Measurements from ENCODE around the gene ZBTB8A. TPM values are rescaled to one million over a fixed set of nuclear protein-coding genes. Genes with fewer than 3 reads are reported as not detected.

The ZBTB8A gene
- total RNA-seq, 3 donors from 2014 or later, result 4.9 to 7.9 (median 5.1) TPM

DNA sequence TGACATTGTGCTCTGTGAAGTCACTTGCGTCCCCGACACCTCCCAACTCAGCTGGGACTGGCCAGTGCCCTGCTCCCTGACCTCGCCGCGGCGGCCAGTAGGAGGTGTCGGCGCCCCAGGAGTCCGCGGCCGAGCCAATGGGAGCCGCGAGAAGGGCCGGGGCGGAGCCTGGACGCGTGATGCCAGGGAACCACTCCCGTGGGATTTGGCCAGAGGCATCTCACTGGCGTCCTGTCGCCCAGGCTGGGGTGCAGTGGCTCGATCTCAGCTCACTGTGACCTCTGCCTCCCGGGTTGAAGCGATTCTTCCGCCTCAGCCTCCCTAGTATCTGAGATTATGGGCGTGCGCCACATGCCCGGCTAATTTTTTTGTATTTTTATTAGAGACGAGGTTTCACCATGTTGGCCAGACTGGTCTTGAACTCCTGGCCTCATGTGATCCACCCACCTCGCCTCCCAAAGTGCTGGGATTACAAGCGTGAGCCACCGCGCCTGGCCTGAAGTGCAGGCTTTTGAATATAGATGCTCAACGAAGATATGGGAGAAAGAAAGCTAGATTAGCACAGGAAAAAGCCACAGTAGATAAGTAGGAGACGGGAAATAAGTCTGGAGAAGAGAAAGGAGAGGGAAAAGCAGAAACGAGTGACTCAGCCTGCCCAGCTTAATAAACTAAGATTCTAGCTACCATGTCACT, 73.1 kb downstream of the ZBTB8A start:
- Histone ChIP-seq H3K4me3 (no peak overlapping the region), H3K36me3 (ENCODE audit: low read depth) (no peaks in the 10 kb centered on the region), H3K9me3 (no peaks in the 10 kb centered on the region), H3K4me1 (ENCODE audit: low read depth) (no peaks in the 10 kb centered on the region)
- ATAC-seq (peak; percentile 100), DNase-seq (peak; percentile 91 to 94 (median 91))
- intact Hi-C loops (cut with DNase I, micrococcal nuclease), result no loop called here
- TF ChIP-seq, protein P1, sequence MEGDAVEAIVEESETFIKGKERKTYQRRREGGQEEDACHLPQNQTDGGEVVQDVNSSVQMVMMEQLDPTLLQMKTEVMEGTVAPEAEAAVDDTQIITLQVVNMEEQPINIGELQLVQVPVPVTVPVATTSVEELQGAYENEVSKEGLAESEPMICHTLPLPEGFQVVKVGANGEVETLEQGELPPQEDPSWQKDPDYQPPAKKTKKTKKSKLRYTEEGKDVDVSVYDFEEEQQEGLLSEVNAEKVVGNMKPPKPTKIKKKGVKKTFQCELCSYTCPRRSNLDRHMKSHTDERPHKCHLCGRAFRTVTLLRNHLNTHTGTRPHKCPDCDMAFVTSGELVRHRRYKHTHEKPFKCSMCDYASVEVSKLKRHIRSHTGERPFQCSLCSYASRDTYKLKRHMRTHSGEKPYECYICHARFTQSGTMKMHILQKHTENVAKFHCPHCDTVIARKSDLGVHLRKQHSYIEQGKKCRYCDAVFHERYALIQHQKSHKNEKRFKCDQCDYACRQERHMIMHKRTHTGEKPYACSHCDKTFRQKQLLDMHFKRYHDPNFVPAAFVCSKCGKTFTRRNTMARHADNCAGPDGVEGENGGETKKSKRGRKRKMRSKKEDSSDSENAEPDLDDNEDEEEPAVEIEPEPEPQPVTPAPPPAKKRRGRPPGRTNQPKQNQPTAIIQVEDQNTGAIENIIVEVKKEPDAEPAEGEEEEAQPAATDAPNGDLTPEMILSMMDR (IDR thresholded peaks at IDR 0.05), result peak; percentile 13

DNA sequence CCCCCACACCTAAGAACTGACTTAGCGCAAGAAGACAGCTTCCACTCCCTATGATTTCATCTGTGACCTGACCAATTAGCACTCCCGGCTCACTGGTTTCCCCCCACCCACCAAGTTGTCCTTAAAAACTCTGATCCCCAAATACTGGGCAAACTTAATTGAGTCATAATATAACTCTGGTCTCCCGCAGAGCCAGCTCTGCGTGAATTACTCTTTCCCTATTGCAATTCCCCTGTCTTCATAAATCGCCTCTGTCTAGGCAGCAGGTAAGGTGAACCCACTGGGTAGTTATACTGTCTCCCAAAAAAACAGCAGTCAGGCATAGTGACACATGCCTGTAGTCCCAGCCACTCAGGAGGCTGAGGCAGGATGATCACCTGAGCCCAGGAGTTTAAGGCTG, 74.2 kb downstream of the ZBTB8A start:
- Histone ChIP-seq H3K36me3 (ENCODE audit: low read depth) (no peaks in the 10 kb centered on the region), H3K4me3 (no peak overlapping the region), H3K9me3 (no peaks in the 10 kb centered on the region), H3K4me1 (ENCODE audit: low read depth) (no peaks in the 10 kb centered on the region)
- intact Hi-C loops (cut with DNase I, micrococcal nuclease), result no loop called here
- TF ChIP-seq, protein P1 (IDR thresholded peaks at IDR 0.05), result no peak
- DNase-seq (no peak), ATAC-seq (no peak)

DNA sequence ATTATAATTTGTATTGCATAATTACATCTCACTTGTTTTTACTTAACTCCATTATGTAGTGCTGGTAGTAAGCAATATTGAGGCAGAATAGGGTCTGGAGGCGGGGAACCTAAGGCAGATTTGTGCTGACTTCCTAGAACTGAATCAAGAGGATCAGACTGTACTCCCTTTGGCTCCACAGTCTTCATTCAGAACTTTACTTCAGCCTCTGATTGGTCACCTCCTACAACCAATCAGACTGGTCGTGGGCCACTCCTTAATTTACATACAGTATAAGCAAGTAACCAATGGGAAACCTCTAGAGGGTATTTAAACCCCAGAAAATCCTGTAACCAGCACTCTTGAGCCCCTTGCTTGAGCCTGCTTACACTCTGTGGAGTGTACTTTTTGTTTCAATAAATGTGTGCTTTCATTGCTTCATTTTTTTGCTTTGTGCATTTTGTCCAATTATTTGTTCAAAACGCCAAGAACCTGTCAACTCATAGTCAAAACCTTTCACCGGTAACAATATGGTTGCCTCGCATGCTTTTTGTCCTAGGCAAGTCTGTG, 79.5 kb downstream of the ZBTB8A start:
- TF ChIP-seq, protein P1 (IDR thresholded peaks at IDR 0.05), result no peak
- Histone ChIP-seq H3K36me3 (ENCODE audit: low read depth) (no peaks in the 10 kb centered on the region), H3K9me3 (no peaks in the 10 kb centered on the region), H3K4me3 (no peak overlapping the region), H3K4me1 (ENCODE audit: low read depth) (no peaks in the 10 kb centered on the region)
- intact Hi-C loops (cut with DNase I, micrococcal nuclease), result no loop called here
- ATAC-seq, result no peak
- DNase-seq, result no peak

DNA sequence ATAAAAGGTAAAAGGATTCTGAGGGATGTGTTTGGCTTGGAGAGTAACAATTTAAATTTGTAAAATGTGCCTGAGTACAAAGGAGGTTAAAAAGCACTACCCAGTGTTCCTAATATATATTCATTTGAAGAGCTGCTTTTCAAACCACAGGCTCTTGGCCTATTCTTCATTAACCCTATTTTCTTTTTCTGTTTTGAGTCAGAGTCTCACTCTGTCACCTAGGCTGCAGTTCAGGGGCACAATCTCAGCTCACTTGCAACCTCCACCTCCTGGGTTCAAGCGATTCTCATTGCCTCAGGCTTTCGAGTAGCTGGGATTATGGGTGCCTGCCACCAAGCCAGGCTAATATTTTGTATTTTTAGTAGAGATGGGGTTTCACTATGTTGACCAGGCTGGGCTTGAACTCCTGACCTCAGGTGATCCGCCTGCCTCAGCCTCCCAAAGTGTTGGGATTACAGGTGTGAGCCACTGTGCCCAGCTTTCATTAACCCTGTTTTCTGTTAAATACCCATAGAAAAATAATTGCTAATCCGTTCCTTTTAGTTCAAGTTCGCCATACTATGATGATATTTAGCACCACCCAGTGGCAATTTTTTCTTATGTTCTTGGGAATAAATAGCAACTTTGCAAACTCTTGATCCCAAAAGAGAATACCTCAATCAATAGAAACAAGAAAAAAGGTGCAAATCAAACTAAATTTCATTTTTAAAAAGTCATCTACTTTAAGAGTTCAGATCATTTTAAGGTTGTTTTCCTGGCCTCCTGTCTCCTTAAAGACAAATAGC, 80.7 kb downstream of the ZBTB8A start:
- DNase-seq (no peak), ATAC-seq (no peak)
- TF ChIP-seq, protein P1 (IDR thresholded peaks at IDR 0.05), result no peak
- Histone ChIP-seq H3K4me1 (ENCODE audit: low read depth) (no peaks in the 10 kb centered on the region), H3K36me3 (ENCODE audit: low read depth) (no peaks in the 10 kb centered on the region), H3K4me3 (no peak overlapping the region), H3K9me3 (no peaks in the 10 kb centered on the region)
- intact Hi-C loops (cut with DNase I, micrococcal nuclease), result no loop called here

DNA sequence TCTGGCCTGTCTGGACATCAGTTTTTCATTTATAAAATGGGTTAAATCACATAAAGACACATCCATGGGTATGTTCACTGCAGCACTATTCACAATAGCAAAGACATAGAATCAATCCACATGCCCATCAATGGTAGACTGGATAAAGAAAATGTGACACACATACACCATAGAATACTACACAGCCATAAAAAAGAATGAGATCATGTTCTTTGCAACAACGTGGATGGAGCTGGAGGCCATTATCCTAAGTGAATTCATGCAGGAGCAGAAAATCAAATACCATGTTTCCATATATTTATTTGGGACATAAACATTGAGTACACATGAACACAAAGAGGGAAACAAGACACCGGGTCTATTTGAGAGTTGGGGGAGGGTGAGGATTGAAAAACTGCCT, 83.0 kb downstream of the ZBTB8A start:
- no peaks in the 10 kb centered on the region for H3K9me3 ChIP-seq
- no peaks in the 10 kb centered on the region for H3K4me1 ChIP-seq (ENCODE audit: low read depth)
- no peak for DNase-seq
- H3K4me3 ChIP-seq, result no peak overlapping the region
- TF ChIP-seq, protein P1 (IDR thresholded peaks at IDR 0.05), result no peak
- H3K36me3 ChIP-seq (ENCODE audit: low read depth), result no peaks in the 10 kb centered on the region
- ATAC-seq, result no peak
- intact Hi-C loops (cut with DNase I, micrococcal nuclease), result no loop called here

Data from mucosa of descending colon (tissue), 3 donors.